ENCODE data around the gene CTNNBL1.

- TF ChIP-seq CTCF (IDR thresholded peaks at IDR 0.05; ENCODE audit: extremely low read depth in 1 of 2, insufficient read depth in 1 of 2, low read depth in 1 of 2, low read length in 2 of 2) = no peak
- no peak for TF ChIP-seq POLR2AphosphoS5 (IDR thresholded peaks at IDR 0.05; ENCODE audit: insufficient read depth, low read depth, low read length)
- TF ChIP-seq POLR2A (IDR thresholded peaks at IDR 0.05; ENCODE audit: low read depth, low read length) = no peak
- no peak for TF ChIP-seq MAX (IDR thresholded peaks at IDR 0.05; ENCODE audit: insufficient read depth, insufficient read length)
- no peak for TF ChIP-seq EZH2 (IDR thresholded peaks at IDR 0.05; ENCODE audit: borderline replicate concordance, low read depth, low read length, severe bottlenecking)
- no peak for TF ChIP-seq JUN (IDR thresholded peaks at IDR 0.05; ENCODE audit: borderline replicate concordance, insufficient read depth, insufficient read length, low read depth)
- no peak for TF ChIP-seq GATA2 (IDR thresholded peaks at IDR 0.05; ENCODE audit: insufficient read depth, insufficient read length, low read depth, low read length)
Measured at GRCh38 chr20:37687478-37687805, 6.4 kb upstream of the CTNNBL1 start.
